Liver (tissue), 3 donors: ENCODE data around the gene LRRC7.
"Not testable (repeated sequence)": the region's sequence is repeated elsewhere in the genome, so short reads cannot be mapped to it uniquely, and the experiment has no call there.

ENCODE experiments used
- HNF4A ChIP-seq, 2 donors: conservative IDR thresholded peaks; 2 replicates each; pipeline ENCODE4 v1.6.1; 2016; ENCODE audit warnings: antibody characterized with exemption in 2 of 2, mild to moderate bottlenecking in 2 of 2
- HNF4G ChIP-seq: IDR thresholded peaks from 2 replicates; pipeline ENCODE4 v1.6.1; 2016; ENCODE audit warnings: antibody characterized with exemption
- JUND ChIP-seq, 2 donors: IDR thresholded peaks; 2 replicates each; pipeline ENCODE4 v1.6.1; 2016; ENCODE audit warnings: antibody characterized with exemption in 2 of 2
- NR2F2 ChIP-seq: IDR thresholded peaks from 2 replicates; pipeline ENCODE4 v1.6.1; 2016; ENCODE audit warnings: antibody characterized with exemption
- RAD21 ChIP-seq, 2 donors: IDR thresholded peaks; 2 replicates each; pipeline ENCODE4 v1.6.1; 2016; ENCODE audit warnings: antibody characterized with exemption in 2 of 2, mild to moderate bottlenecking in 2 of 2
- TAF1 ChIP-seq: conservative IDR thresholded peaks from 2 replicates; pipeline ENCODE4 v1.6.1; 2016; ENCODE audit warnings: antibody characterized with exemption, mild to moderate bottlenecking
- ZBTB33 ChIP-seq: IDR thresholded peaks from 2 replicates; pipeline ENCODE4 v1.6.1; 2016; ENCODE audit warnings: antibody characterized with exemption
- TF ChIP-seq, protein P1 (sequence below): fragments of 150-350 bp; IDR thresholded peaks from 2 replicates; pipeline ENCODE4 v1.5.1; 2017; ENCODE audit warnings: improper control_type of control experiment, low read depth, low read length; ENCODE audit not compliant: missing input control
- TF ChIP-seq, protein P2 (sequence below): IDR thresholded peaks from 2 replicates; pipeline ENCODE4 v1.6.1; 2016; ENCODE audit warnings: antibody characterized with exemption
- TF ChIP-seq, protein P3 (sequence below): IDR thresholded peaks from 2 replicates; pipeline ENCODE4 v1.6.1; 2016; ENCODE audit warnings: antibody characterized with exemption
- TF ChIP-seq, protein P4 (sequence below): IDR thresholded peaks from 2 replicates; pipeline ENCODE4 v1.6.1; 2016; ENCODE audit warnings: antibody characterized with exemption, mild to moderate bottlenecking
- donor health status: healthy.
- donor health status: healthy.

DNA sequence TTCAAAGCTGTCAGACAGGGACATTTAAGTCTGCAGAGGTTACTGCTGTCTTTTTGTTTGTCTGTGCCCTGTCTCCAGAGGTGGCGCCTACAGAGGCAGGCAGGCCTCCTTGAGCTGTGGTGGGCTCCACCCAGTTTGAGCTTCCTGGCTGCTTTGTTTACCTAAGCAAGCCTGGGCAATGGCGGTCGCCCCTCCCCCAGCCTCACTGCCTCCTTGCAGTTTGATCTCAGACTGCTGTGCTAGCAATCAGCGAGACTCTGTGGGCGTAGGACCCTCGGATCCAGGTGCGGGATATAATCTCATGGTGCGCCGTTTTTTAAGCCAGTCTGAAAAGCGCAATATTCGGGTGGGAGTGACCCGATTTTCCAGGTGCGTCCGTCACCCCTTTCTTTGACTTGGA is 320.3 kb downstream of the LRRC7 start:
- TF ChIP-seq TAF1; HNF4A (conservative IDR thresholded peaks at IDR 0.05); JUND (IDR thresholded peaks at IDR 0.05); NR2F2; HNF4G; RAD21 (IDR thresholded peaks at IDR 0.05); ZBTB33: not testable (repeated sequence)
- TF ChIP-seq, protein P1, sequence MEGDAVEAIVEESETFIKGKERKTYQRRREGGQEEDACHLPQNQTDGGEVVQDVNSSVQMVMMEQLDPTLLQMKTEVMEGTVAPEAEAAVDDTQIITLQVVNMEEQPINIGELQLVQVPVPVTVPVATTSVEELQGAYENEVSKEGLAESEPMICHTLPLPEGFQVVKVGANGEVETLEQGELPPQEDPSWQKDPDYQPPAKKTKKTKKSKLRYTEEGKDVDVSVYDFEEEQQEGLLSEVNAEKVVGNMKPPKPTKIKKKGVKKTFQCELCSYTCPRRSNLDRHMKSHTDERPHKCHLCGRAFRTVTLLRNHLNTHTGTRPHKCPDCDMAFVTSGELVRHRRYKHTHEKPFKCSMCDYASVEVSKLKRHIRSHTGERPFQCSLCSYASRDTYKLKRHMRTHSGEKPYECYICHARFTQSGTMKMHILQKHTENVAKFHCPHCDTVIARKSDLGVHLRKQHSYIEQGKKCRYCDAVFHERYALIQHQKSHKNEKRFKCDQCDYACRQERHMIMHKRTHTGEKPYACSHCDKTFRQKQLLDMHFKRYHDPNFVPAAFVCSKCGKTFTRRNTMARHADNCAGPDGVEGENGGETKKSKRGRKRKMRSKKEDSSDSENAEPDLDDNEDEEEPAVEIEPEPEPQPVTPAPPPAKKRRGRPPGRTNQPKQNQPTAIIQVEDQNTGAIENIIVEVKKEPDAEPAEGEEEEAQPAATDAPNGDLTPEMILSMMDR, result not testable (repeated sequence)
- TF ChIP-seq, protein P2, sequence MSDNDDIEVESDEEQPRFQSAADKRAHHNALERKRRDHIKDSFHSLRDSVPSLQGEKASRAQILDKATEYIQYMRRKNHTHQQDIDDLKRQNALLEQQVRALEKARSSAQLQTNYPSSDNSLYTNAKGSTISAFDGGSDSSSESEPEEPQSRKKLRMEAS, result not testable (repeated sequence)
- TF ChIP-seq, protein P3, sequence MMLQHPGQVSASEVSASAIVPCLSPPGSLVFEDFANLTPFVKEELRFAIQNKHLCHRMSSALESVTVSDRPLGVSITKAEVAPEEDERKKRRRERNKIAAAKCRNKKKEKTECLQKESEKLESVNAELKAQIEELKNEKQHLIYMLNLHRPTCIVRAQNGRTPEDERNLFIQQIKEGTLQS, result not testable (repeated sequence)
- TF ChIP-seq, protein P4, sequence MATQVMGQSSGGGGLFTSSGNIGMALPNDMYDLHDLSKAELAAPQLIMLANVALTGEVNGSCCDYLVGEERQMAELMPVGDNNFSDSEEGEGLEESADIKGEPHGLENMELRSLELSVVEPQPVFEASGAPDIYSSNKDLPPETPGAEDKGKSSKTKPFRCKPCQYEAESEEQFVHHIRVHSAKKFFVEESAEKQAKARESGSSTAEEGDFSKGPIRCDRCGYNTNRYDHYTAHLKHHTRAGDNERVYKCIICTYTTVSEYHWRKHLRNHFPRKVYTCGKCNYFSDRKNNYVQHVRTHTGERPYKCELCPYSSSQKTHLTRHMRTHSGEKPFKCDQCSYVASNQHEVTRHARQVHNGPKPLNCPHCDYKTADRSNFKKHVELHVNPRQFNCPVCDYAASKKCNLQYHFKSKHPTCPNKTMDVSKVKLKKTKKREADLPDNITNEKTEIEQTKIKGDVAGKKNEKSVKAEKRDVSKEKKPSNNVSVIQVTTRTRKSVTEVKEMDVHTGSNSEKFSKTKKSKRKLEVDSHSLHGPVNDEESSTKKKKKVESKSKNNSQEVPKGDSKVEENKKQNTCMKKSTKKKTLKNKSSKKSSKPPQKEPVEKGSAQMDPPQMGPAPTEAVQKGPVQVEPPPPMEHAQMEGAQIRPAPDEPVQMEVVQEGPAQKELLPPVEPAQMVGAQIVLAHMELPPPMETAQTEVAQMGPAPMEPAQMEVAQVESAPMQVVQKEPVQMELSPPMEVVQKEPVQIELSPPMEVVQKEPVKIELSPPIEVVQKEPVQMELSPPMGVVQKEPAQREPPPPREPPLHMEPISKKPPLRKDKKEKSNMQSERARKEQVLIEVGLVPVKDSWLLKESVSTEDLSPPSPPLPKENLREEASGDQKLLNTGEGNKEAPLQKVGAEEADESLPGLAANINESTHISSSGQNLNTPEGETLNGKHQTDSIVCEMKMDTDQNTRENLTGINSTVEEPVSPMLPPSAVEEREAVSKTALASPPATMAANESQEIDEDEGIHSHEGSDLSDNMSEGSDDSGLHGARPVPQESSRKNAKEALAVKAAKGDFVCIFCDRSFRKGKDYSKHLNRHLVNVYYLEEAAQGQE, result not testable (repeated sequence)
